Panc1 (cell line): Measurements from ENCODE around the gene COX6A1. TPM values are rescaled to one million over a fixed set of nuclear protein-coding genes. Genes with fewer than 3 reads are reported as not detected.

Experiments
- ATAC-seq: fragments of 200-7000 bp; cut with Tn5 transposase; 2 replicates; pipeline ENCODE4 v1.9.1; 2020; ENCODE audit warnings: mild to moderate bottlenecking, moderate library complexity
- BruUV-seq: library from RNA; stranded (reverse); fragments of 400-500 nt; replicated peaks from 2 replicates; lab custom pipeline; 2021; lab: Mats Ljungman, UMichigan
- CTCF ChIA-PET: fragments of 300-600 bp; sonication (Branson Sonifier 250); formaldehyde crosslinking; loops from one replicate; lab custom pipeline; 2022; ENCODE audit warnings: antibody characterized with exemption; lab: Charles Lee
- POLR2A ChIA-PET: fragments of 300-600 bp; sonication (Branson Sonifier 250); formaldehyde crosslinking; loops from one replicate; lab custom pipeline; 2022; ENCODE audit warnings: antibody characterized with exemption; lab: Charles Lee
- DNase-seq: peaks from one replicate; pipeline ENCODE4 v3.0.0-alpha.2; 2010; ENCODE audit warnings: low read depth, low spot score
- H3K27ac ChIP-seq: 2 replicates; pipeline ENCODE4 v1.5.1; 2011; ENCODE audit warnings: mild to moderate bottlenecking, low read length, inconsistent platforms
- H3K27me3 ChIP-seq: fragments of 200-500 bp; sonication (Bioruptor generic); 2 replicates; pipeline ENCODE4 v1.6.0; 2014; ENCODE audit warnings: low read length, inconsistent platforms; ENCODE audit not compliant: control insufficient read depth, insufficient read depth
- H3K36me3 ChIP-seq: fragments of 200-500 bp; sonication (Bioruptor generic); 2 replicates; pipeline ENCODE4 v1.5.1; 2014; ENCODE audit warnings: inconsistent platforms, mild to moderate bottlenecking, low read length, moderate library complexity; ENCODE audit not compliant: control insufficient read depth, insufficient read depth
- H3K4me1 ChIP-seq: 2 replicates; pipeline ENCODE4 v1.5.1; 2011; ENCODE audit warnings: inconsistent platforms, mild to moderate bottlenecking, low read length, moderate library complexity; ENCODE audit not compliant: control insufficient read depth, insufficient read depth
- H3K4me3 ChIP-seq, 2 experiments: 2 replicates each; pipeline ENCODE4 v1.5.1; 2011 to 2012; ENCODE audit warnings: low read depth in 2 of 2, low read length in 2 of 2, mild to moderate bottlenecking in 2 of 2, inconsistent platforms in 1 of 2, moderate library complexity in 1 of 2
- H3K9me3 ChIP-seq: fragments of 200-500 bp; sonication (Bioruptor generic); 2 replicates; pipeline ENCODE4 v1.5.1; 2014; ENCODE audit warnings: low read depth, mild to moderate bottlenecking, inconsistent platforms, low read length, moderate library complexity; ENCODE audit not compliant: control insufficient read depth, insufficient read depth
- CTCF ChIP-seq: fragments of 450-650 bp; IDR thresholded peaks from 2 replicates; pipeline ENCODE4 v1.5.1; 2017; ENCODE audit warnings: mild to moderate bottlenecking
- POLR2AphosphoS5 ChIP-seq: IDR thresholded peaks from 2 replicates; pipeline ENCODE4 v1.6.1; 2012; ENCODE audit warnings: mild to moderate bottlenecking, low read depth, low read length, moderate library complexity
- REST ChIP-seq, 2 experiments: IDR thresholded peaks; 2 replicates each; pipeline ENCODE4 v1.6.1; 2011 to 2012; ENCODE audit warnings: low read depth in 2 of 2, control low read depth in 1 of 2, low read length in 1 of 2, mild to moderate bottlenecking in 1 of 2, moderate library complexity in 1 of 2; ENCODE audit not compliant: insufficient read depth in 1 of 2
- SIN3A ChIP-seq: IDR thresholded peaks from 2 replicates; pipeline ENCODE4 v1.6.1; 2012; ENCODE audit warnings: low read depth, mild to moderate bottlenecking, low read length, moderate library complexity, borderline replicate concordance; ENCODE audit not compliant: insufficient read depth
- TCF7L2 ChIP-seq: IDR thresholded peaks from 2 replicates; pipeline ENCODE4 v1.6.1; 2011; ENCODE audit warnings: mild to moderate bottlenecking, low read depth, low read length, inconsistent platforms
- in situ Hi-C: cut with HindIII; loops from 2 replicates; pipeline ENCODE4 v1.10.0; 2016; ENCODE audit warnings: low sequenced_read_pairs, low pct_unique_long_range_greater_than_20kb
- intact Hi-C: fragments of 100-400 bp; cut with micrococcal nuclease; formaldehyde crosslinking; loops from one replicate; pipeline ENCODE4 v1.10.0; 2022; ENCODE audit not compliant: unreplicated experiment
- total RNA-seq: library from RNA; stranded (reverse); gene quantifications from one replicate; pipeline ENCODE4 v1.2.1, GENCODE V29; 2021; ENCODE audit not compliant: unreplicated experiment

Gene COX6A1
- total RNA-seq, 1 experiment from 2014 or later = 557 TPM

GRCh38 chr12:120403869-120404268, 34.0 kb upstream of the COX6A1 start:
- Histone ChIP-seq H3K36me3 (no peaks in the 10 kb centered on the region), H3K4me1 (no peaks in the 10 kb centered on the region), H3K4me3 (no peak overlapping the region), H3K9me3 (no peaks in the 10 kb centered on the region), H3K27ac (no peak overlapping the region), H3K27me3 (no peaks in the 10 kb centered on the region)
- DNase-seq (no peak), ATAC-seq (no peak; the same call in 1 of the 2 replicates)
- CTCF ChIA-PET = no interaction called here
- intact Hi-C loops = no loop called here
- no peak for TF ChIP-seq REST (IDR thresholded peaks at IDR 0.05; ENCODE audit: insufficient read depth in 1 of 2, low read depth in 2 of 2, low read length in 1 of 2)
- TF ChIP-seq TCF7L2 = no peak
- no peak for TF ChIP-seq POLR2AphosphoS5
- no peak for TF ChIP-seq CTCF
- TF ChIP-seq SIN3A = no peak
- no TSS peak for BruUV-seq
- POLR2A ChIA-PET = no interaction called here
- in situ Hi-C loops = no loop called here

GRCh38 chr12:120404271-120404670, 33.6 kb upstream of the COX6A1 start:
- CTCF ChIA-PET = no interaction called here
- BruUV-seq = no TSS peak
- in situ Hi-C loops = no loop called here

More at GRCh38 chr12:120404271-120404670, 33.6 kb upstream of the COX6A1 start:
- ATAC-seq (no peak; the same call in 1 of the 2 replicates), DNase-seq (no peak)
- no peak overlapping the region for H3K27ac ChIP-seq
- no peaks in the 10 kb centered on the region for H3K36me3 ChIP-seq
- no peaks in the 10 kb centered on the region for H3K4me1 ChIP-seq
- no peak overlapping the region for H3K4me3 ChIP-seq
- intact Hi-C loops = no loop called here
- H3K9me3 ChIP-seq = no peaks in the 10 kb centered on the region
- TF ChIP-seq SIN3A (no peak), REST (IDR thresholded peaks at IDR 0.05; ENCODE audit: insufficient read depth in 1 of 2, low read depth in 2 of 2, low read length in 1 of 2) (no peak), CTCF (no peak)
- POLR2A ChIA-PET = no interaction called here
- H3K27me3 ChIP-seq = no peaks in the 10 kb centered on the region
